Activated CD4-positive, alpha-beta T cell treated with anti-CD3 and anti-CD28 coated beads for 36 hours (primary cell): Measurements from ENCODE around the gene EXOSC2. TPM values are rescaled to one million over a fixed set of nuclear protein-coding genes. Genes with fewer than 3 reads are reported as not detected.
"Not testable (repeated sequence)": the region's sequence is repeated elsewhere in the genome, so short reads cannot be mapped to it uniquely, and the experiment has no call there.

Experiments used
- ATAC-seq: fragments of 200-7000 bp; cut with Tn5 transposase; one replicate; pipeline ENCODE4 v1.10.0; 2021; ENCODE audit warnings: mild to moderate bottlenecking, moderate library complexity
- CTCF ChIA-PET: fragments of 350-600 bp; sonication (Branson Sonifier 250); formaldehyde crosslinking; loops from one replicate; lab custom pipeline; 2021; ENCODE audit warnings: antibody characterized with exemption; lab: Charles Lee
- POLR2A ChIA-PET: fragments of 350-600 bp; sonication (Branson Sonifier 250); formaldehyde crosslinking; loops from one replicate; lab custom pipeline; 2021; ENCODE audit warnings: antibody characterized with exemption, inconsistent platforms; lab: Charles Lee
- DNase-seq: peaks from one replicate; pipeline ENCODE4 v3.0.0-alpha.2; 2020
- H3K27ac Mint-ChIP-seq: one replicate; pipeline ENCODE4 v1.8.0; 2021; ENCODE audit warnings: mixed read lengths
- H3K27me3 Mint-ChIP-seq: one replicate; pipeline ENCODE4 v1.8.0; 2021; ENCODE audit warnings: mixed read lengths
- H3K36me3 Mint-ChIP-seq: one replicate; pipeline ENCODE4 v1.8.0; 2021; ENCODE audit warnings: low read depth, mixed read lengths
- H3K4me1 Mint-ChIP-seq: one replicate; pipeline ENCODE4 v1.8.0; 2021; ENCODE audit warnings: mixed read lengths
- H3K4me3 Mint-ChIP-seq: one replicate; pipeline ENCODE4 v1.8.0; 2021; ENCODE audit warnings: mild to moderate bottlenecking, moderate library complexity, mixed read lengths
- H3K9me3 Mint-ChIP-seq: one replicate; pipeline ENCODE4 v1.8.0; 2021; ENCODE audit warnings: low read depth, mixed read lengths
- intact Hi-C, 2 experiments: fragments of 100-400 bp; cut with DNase I in 1 of 2; cut with micrococcal nuclease in 1 of 2; formaldehyde crosslinking; loops; one replicate each; pipeline versions ENCODE4 v1.14.2 to v1.15.1; 2022 to 2024; cut with DNase I, micrococcal nuclease
- total RNA-seq, 2 experiments: library from RNA; stranded (reverse); gene quantifications; one replicate each; pipeline ENCODE4 v1.2.3, GENCODE V29; 2021

Gene EXOSC2
- total RNA-seq, 2 experiments from 2014 or later, result 67.9 to 86.0 TPM

DNA sequence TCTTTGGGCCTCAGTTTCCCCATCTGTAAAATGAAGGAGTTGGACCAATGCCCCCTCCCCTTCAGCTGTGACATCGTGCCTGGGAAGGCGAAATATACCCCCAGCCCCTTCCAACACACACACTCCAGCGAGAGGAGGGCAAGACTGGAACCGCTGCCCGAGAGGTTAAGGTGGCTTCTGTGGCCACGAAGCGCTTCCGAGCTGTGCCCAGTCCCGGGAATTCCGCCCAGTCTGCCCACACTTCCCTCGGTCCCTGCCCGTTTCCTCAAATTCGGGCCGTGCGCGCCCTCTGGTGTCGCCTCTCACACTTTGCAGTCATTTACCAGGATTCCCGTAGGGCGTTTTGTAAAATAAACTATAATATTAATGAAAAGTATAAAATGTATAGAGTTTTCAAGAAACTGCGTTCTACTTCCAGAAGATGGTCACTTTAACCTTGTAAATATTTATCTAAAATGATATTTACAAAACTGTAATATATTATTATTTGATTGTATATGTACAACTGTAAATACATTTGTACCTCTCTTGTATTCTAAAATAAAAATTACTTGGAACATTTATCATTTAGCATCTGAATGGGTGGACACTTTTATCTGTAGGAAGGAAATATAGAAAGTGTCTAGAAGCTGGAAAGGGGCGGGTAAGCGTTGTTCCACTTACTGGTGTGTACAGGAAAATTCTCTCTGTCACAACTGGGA, 11.0 kb upstream of the EXOSC2 start:
- H3K27ac Mint-ChIP-seq, result peak overlapping the region; percentile 77
- ChIA-PET CTCF (interaction anchor here (0.6 to 4.1 kb wide), 21 partner anchors 9 to 690 kb away, joined by 3 to 52 read pairs (median 4); partner anchors contain the start of genes EXOSC2 and PRDM12), POLR2A (no interaction called here)
- no peaks in the 10 kb centered on the region for H3K36me3 Mint-ChIP-seq
- peak overlapping the region; percentile 81 for H3K4me3 Mint-ChIP-seq
- H3K27me3 Mint-ChIP-seq, result peaks cover 4% of the 10 kb centered on the region
- DNase-seq, result peak; percentile 78
- H3K9me3 Mint-ChIP-seq, result peaks cover 3% of the 10 kb centered on the region
- intact Hi-C loops, result loop anchor here (1.0 to 5.0 kb wide), 2 partner anchors 221 to 575 kb away; no protein-coding TSS in a partner anchor
- peaks cover 5% of the 10 kb centered on the region for H3K4me1 Mint-ChIP-seq
- peak; percentile 30 for ATAC-seq

DNA sequence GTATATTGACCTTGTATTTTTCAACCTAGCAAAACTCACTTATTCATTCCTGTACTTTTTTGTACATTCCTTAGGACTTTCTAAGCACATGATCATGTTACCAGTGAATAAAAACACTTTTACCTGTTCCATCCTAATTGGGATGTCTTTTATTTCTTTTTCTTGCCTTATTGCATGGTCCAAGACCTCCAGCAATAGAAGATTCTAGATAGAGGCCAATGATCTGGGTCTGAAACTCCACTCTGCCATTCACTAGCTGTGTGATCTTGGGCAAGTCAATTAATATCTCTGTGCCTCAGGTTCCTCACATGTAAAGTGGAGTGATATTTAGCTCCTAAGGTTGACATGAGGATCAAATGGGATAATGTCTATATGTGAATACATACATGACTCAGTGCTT, 8.5 kb upstream of the EXOSC2 start:
- ATAC-seq, result no peak
- ChIA-PET POLR2A (no interaction called here), CTCF (interaction anchor here (0.6 to 4.1 kb wide), 5 partner anchors 8 to 220 kb away, joined by 4 to 52 read pairs (median 14); partner anchors contain the start of gene EXOSC2)
- H3K4me1 Mint-ChIP-seq, result peaks cover 13% of the 10 kb centered on the region
- no peaks in the 10 kb centered on the region for H3K36me3 Mint-ChIP-seq
- intact Hi-C loops, result no loop called here
- no peak overlapping the region for H3K4me3 Mint-ChIP-seq
- H3K9me3 Mint-ChIP-seq, result peaks cover 3% of the 10 kb centered on the region
- peaks cover 4% of the 10 kb centered on the region for H3K27me3 Mint-ChIP-seq
- no peak for DNase-seq
- H3K27ac Mint-ChIP-seq, result no peak overlapping the region

DNA sequence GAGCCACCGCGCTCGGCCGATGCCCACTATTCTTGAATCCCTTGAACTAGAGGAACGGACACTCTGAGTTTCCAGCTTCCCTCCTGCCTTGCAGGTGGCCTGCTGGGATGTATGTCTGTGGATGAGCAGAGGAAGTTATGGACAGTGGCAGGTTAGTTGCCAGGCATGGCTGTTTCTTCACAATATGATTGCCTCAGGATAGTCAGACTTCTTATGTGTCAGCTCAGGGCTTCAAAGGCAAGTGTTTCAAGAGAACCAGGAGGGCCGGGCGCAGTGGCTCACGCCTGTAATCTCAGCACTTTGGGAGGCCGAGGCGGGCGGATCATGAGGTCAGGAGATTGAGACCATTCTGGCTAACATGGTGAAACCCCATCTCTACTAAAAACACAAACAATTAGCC, 7.6 kb upstream of the EXOSC2 start:
- CTCF ChIA-PET, result interaction anchor here (0.7 to 3.3 kb wide), 5 partner anchors 15 to 298 kb away, joined by 3 to 14 read pairs (median 3); no protein-coding TSS in a partner anchor
- H3K9me3 Mint-ChIP-seq, ATAC-seq, H3K27me3 Mint-ChIP-seq, H3K36me3 Mint-ChIP-seq, intact Hi-C loops, H3K4me3 Mint-ChIP-seq, H3K27ac Mint-ChIP-seq, DNase-seq: not testable (repeated sequence)
- POLR2A ChIA-PET, result interaction anchor here (0.7 kb wide), 1 partner anchor 14 kb away, joined by 7 read pairs; no protein-coding TSS in a partner anchor
- H3K4me1 Mint-ChIP-seq, result peaks cover 16% of the 10 kb centered on the region

DNA sequence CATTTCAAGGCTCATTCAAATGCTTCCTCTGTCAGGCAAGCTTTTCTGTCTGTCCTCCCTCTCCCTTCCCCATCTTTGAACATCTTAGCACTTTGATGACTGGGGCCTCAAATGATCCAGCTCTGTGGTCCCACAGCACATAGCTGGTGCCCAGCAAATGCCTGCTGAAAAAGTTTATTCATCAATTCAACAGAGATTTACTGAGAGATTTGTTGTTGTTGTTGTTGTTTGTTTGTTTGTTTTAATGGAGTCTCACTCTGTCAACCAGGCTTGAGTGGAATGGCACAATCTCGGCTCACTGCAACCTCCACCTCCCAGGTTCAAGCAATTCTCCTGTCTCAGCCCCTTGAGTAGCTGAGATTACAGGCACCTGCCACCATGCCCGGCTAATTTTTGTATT, 6.0 kb upstream of the EXOSC2 start:
- Mint-ChIP-seq H3K9me3 (peaks cover 3% of the 10 kb centered on the region), H3K36me3 (no peaks in the 10 kb centered on the region), H3K4me3 (no peak overlapping the region), H3K27me3 (peaks cover 2% of the 10 kb centered on the region), H3K4me1 (peaks cover 16% of the 10 kb centered on the region), H3K27ac (no peak overlapping the region)
- ATAC-seq (no peak), DNase-seq (no peak)
- intact Hi-C loops, result no loop called here
- POLR2A ChIA-PET, result no interaction called here
- CTCF ChIA-PET, result interaction anchor here (0.7 to 1.3 kb wide), 3 partner anchors 13 to 227 kb away, joined by 3 to 4 read pairs (median 4); no protein-coding TSS in a partner anchor

DNA sequence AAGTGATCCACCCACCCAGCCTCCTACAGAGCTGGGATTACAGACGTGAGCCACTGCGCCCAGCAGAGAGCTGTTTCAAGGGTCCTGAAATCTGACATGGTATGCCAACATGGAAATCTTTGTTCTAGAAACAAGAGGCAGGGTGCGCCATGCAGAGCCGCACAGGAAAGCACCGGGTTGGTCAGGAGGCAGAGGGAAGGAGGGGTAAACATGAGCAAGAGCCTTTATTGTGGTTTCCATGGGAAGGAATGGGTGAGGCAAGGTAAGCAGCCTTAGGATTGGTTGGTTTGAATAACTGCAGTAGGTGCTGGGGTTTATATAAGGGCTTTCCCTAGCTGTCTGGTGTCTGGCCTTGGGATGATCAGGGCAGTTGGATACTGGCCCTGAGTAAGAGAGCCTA, 5.5 kb upstream of the EXOSC2 start:
- H3K27ac Mint-ChIP-seq, result no peak overlapping the region
- no peaks in the 10 kb centered on the region for H3K36me3 Mint-ChIP-seq
- no peak overlapping the region for H3K4me3 Mint-ChIP-seq
- intact Hi-C loops, result no loop called here
- ATAC-seq (peak; percentile 20), DNase-seq (no peak)
- ChIA-PET CTCF (interaction anchor here (0.7 to 1.3 kb wide), 3 partner anchors 13 to 227 kb away, joined by 3 to 4 read pairs (median 4); no protein-coding TSS in a partner anchor), POLR2A (no interaction called here)
- H3K4me1 Mint-ChIP-seq, result peaks cover 19% of the 10 kb centered on the region
- H3K27me3 Mint-ChIP-seq, result peaks cover 2% of the 10 kb centered on the region
- H3K9me3 Mint-ChIP-seq, result peaks cover 3% of the 10 kb centered on the region

DNA sequence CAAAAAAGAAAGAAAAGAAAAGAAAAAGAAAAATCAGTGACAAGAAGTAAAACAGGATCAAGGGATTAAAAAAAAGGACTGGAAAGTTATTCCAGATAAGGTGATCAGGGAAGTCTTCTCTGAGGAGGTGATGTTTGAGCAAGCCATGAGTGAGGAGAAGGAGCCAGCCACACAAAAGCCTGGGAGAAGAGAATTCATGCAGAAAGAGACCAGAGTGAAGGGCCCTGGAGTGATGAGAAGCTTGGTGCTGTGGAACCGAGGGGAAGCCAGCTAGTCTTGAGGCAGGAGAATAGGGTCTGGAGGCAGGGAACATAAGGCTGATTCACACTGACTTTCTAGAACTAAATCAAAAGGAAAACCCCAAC, 4.0 kb upstream of the EXOSC2 start:
- ATAC-seq, result no peak
- Mint-ChIP-seq H3K4me3 (no peak overlapping the region), H3K36me3 (peaks cover 7% of the 10 kb centered on the region), H3K27me3 (peaks cover 2% of the 10 kb centered on the region), H3K9me3 (peaks cover 3% of the 10 kb centered on the region), H3K27ac (no peak overlapping the region), H3K4me1 (peaks cover 26% of the 10 kb centered on the region)
- ChIA-PET CTCF (interaction anchor here (3.2 kb wide), 1 partner anchor 12 kb away, joined by 10 read pairs; no protein-coding TSS in a partner anchor), POLR2A (no interaction called here)
- intact Hi-C loops, result no loop called here
- no peak for DNase-seq

DNA sequence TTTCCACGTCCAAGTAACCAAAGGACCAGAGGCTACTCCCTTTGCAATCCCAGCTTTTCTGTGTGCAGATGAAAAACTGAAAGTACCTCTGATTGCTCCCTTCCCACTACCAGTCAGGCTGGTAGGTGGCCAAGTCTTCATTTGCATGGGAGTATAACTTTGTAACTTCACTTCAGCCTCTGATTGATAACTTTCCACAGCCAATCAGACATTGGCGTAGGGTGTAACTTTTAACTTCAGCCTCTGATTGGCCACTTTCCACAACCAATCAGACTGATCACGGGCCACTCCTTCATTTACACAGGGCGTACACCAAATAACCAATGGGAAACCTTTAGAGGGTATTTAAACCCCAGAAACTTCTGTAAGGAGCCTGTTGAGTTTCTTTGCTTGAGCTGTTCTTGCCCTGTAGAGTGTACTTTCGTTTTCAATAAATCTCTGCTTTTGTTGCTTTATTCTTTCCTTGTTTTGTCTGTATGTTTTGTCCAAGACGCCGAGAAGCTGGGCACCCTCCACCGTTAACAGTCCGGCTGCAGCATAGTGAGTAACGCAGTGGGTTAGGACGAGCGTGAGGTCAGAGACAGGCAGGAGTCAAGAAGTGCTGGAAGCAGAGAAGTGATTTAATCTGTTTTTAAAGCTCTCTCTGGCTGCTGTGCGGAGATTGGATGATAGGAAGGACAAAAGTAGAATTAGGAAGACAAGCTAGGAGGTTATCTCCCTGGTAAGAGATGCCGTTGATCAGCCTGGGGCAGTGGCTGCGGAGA, 3.5 kb upstream of the EXOSC2 start:
- Mint-ChIP-seq H3K4me1 (peaks cover 30% of the 10 kb centered on the region), H3K36me3 (peaks cover 10% of the 10 kb centered on the region), H3K9me3 (peaks cover 3% of the 10 kb centered on the region), H3K4me3 (no peak overlapping the region), H3K27ac (no peak overlapping the region), H3K27me3 (peaks cover 2% of the 10 kb centered on the region)
- ATAC-seq (no peak), DNase-seq (peak; percentile 16)
- intact Hi-C loops, result loop anchor here (5.0 kb wide), 2 partner anchors 357 to 682 kb away; no protein-coding TSS in a partner anchor
- ChIA-PET CTCF (interaction anchor here (0.7 to 3.2 kb wide), 3 partner anchors 12 to 15 kb away, joined by 3 to 10 read pairs (median 4); no protein-coding TSS in a partner anchor), POLR2A (no interaction called here)

DNA sequence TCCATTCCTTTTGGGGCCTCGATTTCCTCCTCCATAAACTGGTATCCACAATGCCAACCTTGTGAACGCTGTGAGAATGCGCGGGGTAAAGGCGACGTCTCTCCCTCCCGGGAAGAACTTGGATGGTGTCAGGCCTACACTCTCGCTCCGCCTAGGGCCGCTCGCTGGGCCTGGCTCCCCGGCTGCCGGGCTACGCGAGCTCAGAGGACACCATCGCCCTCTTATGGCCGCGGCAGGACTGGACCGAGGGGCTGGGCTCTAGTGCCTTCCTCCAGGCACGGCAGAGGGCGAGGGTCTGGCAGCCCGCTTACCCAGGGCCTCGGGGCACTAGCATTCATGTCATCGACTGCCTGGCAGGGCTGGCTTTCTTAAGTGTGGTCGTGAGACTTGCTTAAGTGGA, 1.3 kb upstream of the EXOSC2 start:
- Mint-ChIP-seq H3K27ac (no peak overlapping the region), H3K4me1 (peaks cover 50% of the 10 kb centered on the region), H3K36me3 (peaks cover 31% of the 10 kb centered on the region), H3K4me3 (no peak overlapping the region), H3K27me3 (no peaks in the 10 kb centered on the region), H3K9me3 (no peaks in the 10 kb centered on the region)
- CTCF ChIA-PET, result interaction anchor here (0.7 to 3.3 kb wide), 8 partner anchors 8 to 136 kb away, joined by 3 to 35 read pairs (median 12); no protein-coding TSS in a partner anchor
- ATAC-seq, result no peak
- peak; percentile 66 for DNase-seq
- intact Hi-C loops, result loop anchor here (2.0 to 5.0 kb wide), 4 partner anchors 20 to 680 kb away; partner anchors contain the start of gene NUP214 (in 1 of the 2)
- POLR2A ChIA-PET, result interaction anchor here (1.2 kb wide), 1 partner anchor 112 kb away, joined by 3 read pairs; the partner anchor contains the start of gene FUBP3

DNA sequence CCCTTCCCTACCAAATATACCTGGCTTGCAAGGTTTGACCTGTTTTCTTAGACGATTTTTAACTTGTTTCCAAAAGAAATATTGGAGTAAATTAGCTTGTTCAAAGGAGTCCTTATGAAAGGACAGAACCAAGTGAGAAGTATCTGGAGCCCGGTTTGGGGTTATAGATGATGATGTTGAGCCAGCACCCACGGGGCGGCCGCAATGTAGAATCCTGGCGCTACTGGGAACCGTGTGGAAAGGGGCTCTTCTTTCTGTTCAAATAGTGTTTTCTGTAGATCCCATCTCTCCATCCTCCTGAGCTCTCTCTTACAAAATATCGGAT, 517 bp upstream of the EXOSC2 start:
- peaks cover 38% of the 10 kb centered on the region for H3K36me3 Mint-ChIP-seq
- H3K9me3 Mint-ChIP-seq, result no peaks in the 10 kb centered on the region
- ChIA-PET CTCF (interaction anchor here (0.6 to 3.3 kb wide), 10 partner anchors 9 to 233 kb away, joined by 3 to 35 read pairs (median 4); no protein-coding TSS in a partner anchor), POLR2A (interaction anchor here (0.9 to 1.5 kb wide), 5 partner anchors 10 to 141 kb away, joined by 3 to 9 read pairs (median 3); partner anchors contain the start of genes ABL1 and FUBP3)
- intact Hi-C loops, result loop anchor here (1.0 to 5.0 kb wide), 7 partner anchors 19 to 869 kb away; partner anchors contain the start of genes FUBP3 (in 1 of the 2), NUP214 (in 1 of the 2) and TOR1A (in 1 of the 2)
- peak overlapping the region; percentile 92 for H3K27ac Mint-ChIP-seq
- no peak for DNase-seq
- peak overlapping the region; percentile 97 for H3K4me3 Mint-ChIP-seq
- H3K4me1 Mint-ChIP-seq, result peaks cover 45% of the 10 kb centered on the region
- no peaks in the 10 kb centered on the region for H3K27me3 Mint-ChIP-seq
- no peak for ATAC-seq

DNA sequence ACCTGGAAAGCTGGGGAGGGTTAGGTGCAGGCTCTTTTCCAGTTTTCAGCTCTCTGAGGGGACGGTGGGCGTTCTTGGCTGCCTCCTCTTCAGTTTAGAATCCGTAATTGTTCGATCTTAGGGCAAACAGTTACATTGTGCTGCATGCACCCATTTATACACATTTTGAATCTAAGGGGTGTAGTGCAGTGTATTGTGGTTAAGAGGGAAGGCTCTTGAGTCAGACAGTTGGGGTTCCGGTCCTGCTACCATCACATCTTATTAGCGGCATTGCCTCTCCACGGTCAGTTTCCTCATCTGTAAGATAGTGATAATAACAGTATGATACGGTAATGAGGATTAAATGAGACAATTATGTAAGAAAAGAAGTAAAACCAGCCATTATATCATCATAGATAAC, 625 bp downstream of the EXOSC2 start:
- Mint-ChIP-seq H3K27ac (peak overlapping the region; percentile 98), H3K36me3 (peaks cover 46% of the 10 kb centered on the region), H3K4me3 (peak overlapping the region; percentile 97), H3K9me3 (no peaks in the 10 kb centered on the region), H3K27me3 (no peaks in the 10 kb centered on the region), H3K4me1 (peaks cover 49% of the 10 kb centered on the region)
- intact Hi-C loops, result loop anchor here (5.0 kb wide), 2 partner anchors 353 to 678 kb away; no protein-coding TSS in a partner anchor
- CTCF ChIA-PET, result interaction anchor here (0.6 to 3.3 kb wide), 8 partner anchors 10 to 234 kb away, joined by 3 to 35 read pairs (median 3); no protein-coding TSS in a partner anchor
- POLR2A ChIA-PET, result interaction anchor here (0.6 to 1.5 kb wide), 2 partner anchors 9 to 11 kb away, joined by 3 to 9 read pairs; no protein-coding TSS in a partner anchor
- DNase-seq, result peak; percentile 27
- ATAC-seq, result peak; percentile 17
